Fibroblast of peridontal ligament (primary cell): ENCODE data around the gene AMPD2.
"Not testable (repeated sequence)": the region's sequence is repeated elsewhere in the genome, so short reads cannot be mapped to it uniquely, and the experiment has no call there.

Experiments
- DNase-seq: peaks from one replicate; pipeline ENCODE4 v3.0.0-alpha.2; 2010; ENCODE audit errors: extremely low read depth

Gene AMPD2

GRCh38 chr1:109678637-109679036 lies 59.0 kb downstream of the AMPD2 start:
- not testable (repeated sequence) for DNase-seq
